ENCODE measurements around the gene NRG3.

Gene NRG3

GRCh38 chr10:82680608-82681007 is 805.6 kb downstream of the NRG3 start:
- no peak for DNase-seq (ENCODE audit: low read depth in 2 of 2)

GRCh38 chr10:82683945-82684344 is 809.0 kb downstream of the NRG3 start:
- no peak for DNase-seq (ENCODE audit: low read depth in 2 of 2)

- no peak for DNase-seq (ENCODE audit: low read depth in 2 of 2)
Measured at GRCh38 chr10:82685087-82685486, 810.1 kb downstream of the NRG3 start.

- no peak for DNase-seq (ENCODE audit: low read depth in 2 of 2)
Measured at GRCh38 chr10:82691211-82691610, 816.2 kb downstream of the NRG3 start.

- no peak for DNase-seq (ENCODE audit: low read depth in 2 of 2)
Measured at GRCh38 chr10:82692458-82692857, 817.5 kb downstream of the NRG3 start.

GRCh38 chr10:82721831-82722230 is 846.8 kb downstream of the NRG3 start:
- no peak for DNase-seq (ENCODE audit: low read depth in 2 of 2)

- no peak for DNase-seq (ENCODE audit: low read depth in 2 of 2)
Measured at GRCh38 chr10:82722273-82722672, 847.3 kb downstream of the NRG3 start.

GRCh38 chr10:82736305-82736704 is 861.3 kb downstream of the NRG3 start:
- no peak for DNase-seq (ENCODE audit: low read depth in 2 of 2)

GRCh38 chr10:82737549-82737948 is 862.6 kb downstream of the NRG3 start:
- no peak for DNase-seq (ENCODE audit: low read depth in 2 of 2)

GRCh38 chr10:82738592-82738991 is 863.6 kb downstream of the NRG3 start:
- no peak for DNase-seq (ENCODE audit: low read depth in 2 of 2)

- no peak for DNase-seq (ENCODE audit: low read depth in 2 of 2)
Measured at GRCh38 chr10:82742478-82742877, 867.5 kb downstream of the NRG3 start.

GRCh38 chr10:82742898-82743297 is 867.9 kb downstream of the NRG3 start:
- no peak for DNase-seq (ENCODE audit: low read depth in 2 of 2)

- no peak for DNase-seq (ENCODE audit: low read depth in 2 of 2)
Measured at GRCh38 chr10:82750538-82750937, 875.5 kb downstream of the NRG3 start.

GRCh38 chr10:82757397-82757796 is 882.4 kb downstream of the NRG3 start:
- no peak for DNase-seq (ENCODE audit: low read depth in 2 of 2)

GRCh38 chr10:82757901-82758300 is 882.9 kb downstream of the NRG3 start:
- no peak for DNase-seq (ENCODE audit: low read depth in 2 of 2)

GRCh38 chr10:82759050-82759449 is 884.1 kb downstream of the NRG3 start:
- no peak for DNase-seq (ENCODE audit: low read depth in 2 of 2)

- no peak for DNase-seq (ENCODE audit: low read depth in 2 of 2)
Measured at GRCh38 chr10:82762641-82763040, 887.6 kb downstream of the NRG3 start.

- no peak for DNase-seq (ENCODE audit: low read depth in 2 of 2)
Measured at GRCh38 chr10:82768040-82768439, 893.0 kb downstream of the NRG3 start.

GRCh38 chr10:82778908-82779307 is 903.9 kb downstream of the NRG3 start:
- no peak for DNase-seq (ENCODE audit: low read depth in 2 of 2)

GRCh38 chr10:82796510-82796909 is 921.5 kb downstream of the NRG3 start:
- DNase-seq (ENCODE audit: low read depth in 2 of 2), result no peak

- DNase-seq (ENCODE audit: low read depth in 2 of 2), result no peak
Measured at GRCh38 chr10:82801289-82801688, 926.3 kb downstream of the NRG3 start.

GRCh38 chr10:82811621-82812020 is 936.6 kb downstream of the NRG3 start:
- DNase-seq (ENCODE audit: low read depth in 2 of 2), result no peak

GRCh38 chr10:82813856-82814255 is 938.9 kb downstream of the NRG3 start:
- DNase-seq (ENCODE audit: low read depth in 2 of 2), result no peak

GRCh38 chr10:82814635-82815034 is 939.6 kb downstream of the NRG3 start:
- DNase-seq (ENCODE audit: low read depth in 2 of 2), result no peak

- DNase-seq (ENCODE audit: low read depth in 2 of 2), result no peak
Measured at GRCh38 chr10:82815680-82816079, 940.7 kb downstream of the NRG3 start.
